ENCODE data around the gene LAMA2. TPM values are rescaled to one million over a fixed set of nuclear protein-coding genes. Genes with fewer than 3 reads are reported as not detected.

The LAMA2 gene
- total RNA-seq, 1 donor from 2014 or later, result 1.4 TPM

DNA sequence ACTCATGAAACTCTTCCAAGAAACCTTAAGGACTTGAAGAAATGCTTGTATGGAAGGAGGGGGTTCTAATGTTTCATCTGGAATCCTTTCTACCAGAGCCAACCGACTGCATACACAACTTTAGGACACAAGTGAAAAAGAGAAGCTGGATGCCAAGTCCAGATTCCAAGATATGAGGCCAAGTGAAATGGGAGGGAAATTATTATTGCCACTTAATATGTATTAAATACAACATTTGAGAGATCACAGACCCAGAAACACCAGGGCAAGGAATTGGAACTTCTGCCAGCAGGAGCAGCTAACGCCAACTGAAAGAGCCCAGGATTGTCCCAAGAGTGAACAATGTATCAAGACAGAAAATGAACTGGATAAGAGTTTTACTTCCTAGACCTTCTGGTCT, 682.9 kb downstream of the LAMA2 start:
- intact Hi-C loops (cut with micrococcal nuclease), result no loop called here

Measured in T-helper 2 cell treated with Interferon-gamma antibody and Interleukin-4, amounts not matched to agents 100 ng/mL and 5 ng/mL, for 36 hours (primary cell).